Measurements from ENCODE around the gene PCNX4. TPM values are rescaled to one million over a fixed set of nuclear protein-coding genes. Genes with fewer than 3 reads are reported as not detected.

Gene PCNX4
- total RNA-seq, 3 donors from 2014 or later: 32.6 to 85.9 (median 53.7) TPM

- no peaks in the 10 kb centered on the region for H3K27me3 ChIP-seq
- H3K4me3 ChIP-seq: no peak overlapping the region
- no peak overlapping the region for H3K27ac ChIP-seq
- H3K36me3 ChIP-seq: no peaks in the 10 kb centered on the region
- intact Hi-C loops (cut with DNase I; ENCODE audit: low total_unique reads): no loop called here
- DNase-seq (ENCODE audit: low spot score in 2 of 2): no peak
- H3K4me1 ChIP-seq: peaks cover 0 to 2% of the 10 kb centered on the region in 2 donors
- peaks cover 2 to 9% of the 10 kb centered on the region in 2 donors for H3K9me3 ChIP-seq
- TF ChIP-seq POLR2A (IDR thresholded peaks at IDR 0.05): no peak
- TF ChIP-seq POLR2AphosphoS5 (IDR thresholded peaks at IDR 0.05): no peak
- no peak for TF ChIP-seq CTCF (IDR thresholded peaks at IDR 0.05)
Measured at GRCh38 chr14:60199321-60199720, 107.6 kb downstream of the PCNX4 start.

- Histone ChIP-seq H3K4me1 (peaks cover 0 to 6% of the 10 kb centered on the region in 2 donors), H3K9me3 (peaks cover 2 to 8% of the 10 kb centered on the region in 2 donors), H3K4me3 (no peak overlapping the region), H3K27me3 (no peaks in the 10 kb centered on the region), H3K27ac (no peak overlapping the region), H3K36me3 (no peaks in the 10 kb centered on the region)
- intact Hi-C loops (cut with DNase I; ENCODE audit: low total_unique reads): no loop called here
- TF ChIP-seq POLR2AphosphoS5 (IDR thresholded peaks at IDR 0.05): no peak
- no peak for TF ChIP-seq POLR2A (IDR thresholded peaks at IDR 0.05)
- no peak for TF ChIP-seq CTCF (IDR thresholded peaks at IDR 0.05)
- no peak for DNase-seq (ENCODE audit: low spot score in 2 of 2)
Measured at GRCh38 chr14:60204104-60204842, 112.5 kb downstream of the PCNX4 start.

- no peaks in the 10 kb centered on the region for H3K27me3 ChIP-seq
- intact Hi-C loops (cut with DNase I; ENCODE audit: low total_unique reads): loop anchor here (5.0 kb wide), 1 partner anchor 302 kb away; the partner anchor contains the start of gene SIX6
- H3K36me3 ChIP-seq: no peaks in the 10 kb centered on the region
- H3K4me1 ChIP-seq: peaks cover 0 to 6% of the 10 kb centered on the region in 2 donors
- DNase-seq (ENCODE audit: low spot score in 2 of 2): no peak
- no peak overlapping the region for H3K4me3 ChIP-seq
- no peak for TF ChIP-seq POLR2AphosphoS5 (IDR thresholded peaks at IDR 0.05)
- no peak for TF ChIP-seq POLR2A (IDR thresholded peaks at IDR 0.05)
- no peak for TF ChIP-seq CTCF (IDR thresholded peaks at IDR 0.05)
- H3K27ac ChIP-seq: no peak overlapping the region
- H3K9me3 ChIP-seq: no peaks in the 10 kb centered on the region
Measured at GRCh38 chr14:60204843-60205774, 113.4 kb downstream of the PCNX4 start.

- no peak overlapping the region for H3K4me3 ChIP-seq
- DNase-seq (ENCODE audit: low spot score in 2 of 2): no peak
- H3K4me1 ChIP-seq: peaks cover 0 to 6% of the 10 kb centered on the region in 2 donors
- H3K36me3 ChIP-seq: no peaks in the 10 kb centered on the region
- no peaks in the 10 kb centered on the region for H3K27me3 ChIP-seq
- no peak for TF ChIP-seq POLR2A (IDR thresholded peaks at IDR 0.05)
- TF ChIP-seq POLR2AphosphoS5 (IDR thresholded peaks at IDR 0.05): no peak
- TF ChIP-seq CTCF (IDR thresholded peaks at IDR 0.05): no peak
- intact Hi-C loops (cut with DNase I; ENCODE audit: low total_unique reads): loop anchor here (5.0 kb wide), 1 partner anchor 301 kb away; the partner anchor contains the start of gene SIX6
- no peaks in the 10 kb centered on the region for H3K9me3 ChIP-seq
- no peak overlapping the region for H3K27ac ChIP-seq
Measured at GRCh38 chr14:60206249-60206670, 114.5 kb downstream of the PCNX4 start.

All from breast epithelium (tissue), 4 donors.